SU-DHL-6 (cell line): ENCODE measurements around the gene KIAA1958.

Experiments
- CTCF ChIP-seq: fragments of 200-600 bp; sonication (generic); IDR thresholded peaks from one replicate; pipeline ENCODE4 v1.5.1; 2017; ENCODE audit warnings: antibody characterized with exemption, mild to moderate bottlenecking, low read length, moderate library complexity; ENCODE audit not compliant: insufficient read depth, poor library complexity, severe bottlenecking
- EZH2phosphoT487 ChIP-seq: fragments of 200-600 bp; sonication (generic), shearing (Covaris generic); conservative IDR thresholded peaks from 2 replicates; pipeline ENCODE4 v1.6.1; 2018; ENCODE audit warnings: mild to moderate bottlenecking, antibody characterized with exemption, low read length, moderate library complexity, mixed read lengths

GRCh38 chr9:112640311-112640710 is 153.7 kb downstream of the KIAA1958 start:
- no peak for TF ChIP-seq CTCF
- no peak for TF ChIP-seq EZH2phosphoT487
